Fibroblast of villous mesenchyme (primary cell): ENCODE measurements around the gene HOXB6. TPM values are rescaled to one million over a fixed set of nuclear protein-coding genes. Genes with fewer than 3 reads are reported as not detected.
A peak's percentile ranks its signal among the peaks of the same experiment; 100 is the strongest.

Source experiments
- DNase-seq: peaks from one replicate; pipeline ENCODE4 v3.0.0-alpha.2; 2010; ENCODE audit warnings: low read depth
- H3K4me3 ChIP-seq: 2 replicates; pipeline ENCODE4 v1.5.1; 2011; ENCODE audit warnings: low read depth, mild to moderate bottlenecking, low read length
- CTCF ChIP-seq: IDR thresholded peaks from 2 replicates; pipeline ENCODE4 v1.5.1; 2012; ENCODE audit warnings: low read depth, mild to moderate bottlenecking, low read length; ENCODE audit not compliant: insufficient read depth
- total RNA-seq: library from RNA; depleted of rRNA; stranded (reverse); fragments of >200 nt; gene quantifications from 2 replicates; pipeline ENCODE4 v1.2.3, GENCODE V29; 2012

Gene HOXB6
- total RNA-seq, 1 donor, result 1.3 TPM

- no peak for DNase-seq
- H3K4me3 ChIP-seq, result peak overlapping the region; percentile 65
- TF ChIP-seq CTCF, result no peak
Measured at GRCh38 chr17:48611213-48611612, 6.4 kb upstream of the HOXB6 start.

- peak within 1 kb of the TSS; percentile 65 for H3K4me3 ChIP-seq
- TF ChIP-seq CTCF, result no peak
- DNase-seq, result peak; percentile 41
Measured at GRCh38 chr17:48610282-48611211, 5.8 kb upstream of the HOXB6 start, which contains the start of gene HOXB7. Gene HOXB7, minus strand, starts transcription at chr17:48611017. Its CDS starts 99 bp downstream, at chr17:48610918.

- H3K4me3 ChIP-seq, result peak overlapping the region; percentile 65
- no peak for TF ChIP-seq CTCF
- no peak for DNase-seq
Measured at GRCh38 chr17:48609759-48610281, 5.0 kb upstream of the HOXB6 start.

GRCh38 chr17:48609033-48609432 lies 4.2 kb upstream of the HOXB6 start:
- H3K4me3 ChIP-seq, result no peak overlapping the region
- no peak for DNase-seq
- TF ChIP-seq CTCF, result no peak

- no peak overlapping the region for H3K4me3 ChIP-seq
- no peak for DNase-seq
- TF ChIP-seq CTCF, result no peak
Measured at GRCh38 chr17:48608494-48608834, 3.7 kb upstream of the HOXB6 start.

GRCh38 chr17:48606892-48607614 lies 2.3 kb upstream of the HOXB6 start:
- H3K4me3 ChIP-seq, result no peak overlapping the region
- no peak for DNase-seq
- TF ChIP-seq CTCF, result no peak
